ENCODE measurements around the gene RASD2.

Gene RASD2

DNA sequence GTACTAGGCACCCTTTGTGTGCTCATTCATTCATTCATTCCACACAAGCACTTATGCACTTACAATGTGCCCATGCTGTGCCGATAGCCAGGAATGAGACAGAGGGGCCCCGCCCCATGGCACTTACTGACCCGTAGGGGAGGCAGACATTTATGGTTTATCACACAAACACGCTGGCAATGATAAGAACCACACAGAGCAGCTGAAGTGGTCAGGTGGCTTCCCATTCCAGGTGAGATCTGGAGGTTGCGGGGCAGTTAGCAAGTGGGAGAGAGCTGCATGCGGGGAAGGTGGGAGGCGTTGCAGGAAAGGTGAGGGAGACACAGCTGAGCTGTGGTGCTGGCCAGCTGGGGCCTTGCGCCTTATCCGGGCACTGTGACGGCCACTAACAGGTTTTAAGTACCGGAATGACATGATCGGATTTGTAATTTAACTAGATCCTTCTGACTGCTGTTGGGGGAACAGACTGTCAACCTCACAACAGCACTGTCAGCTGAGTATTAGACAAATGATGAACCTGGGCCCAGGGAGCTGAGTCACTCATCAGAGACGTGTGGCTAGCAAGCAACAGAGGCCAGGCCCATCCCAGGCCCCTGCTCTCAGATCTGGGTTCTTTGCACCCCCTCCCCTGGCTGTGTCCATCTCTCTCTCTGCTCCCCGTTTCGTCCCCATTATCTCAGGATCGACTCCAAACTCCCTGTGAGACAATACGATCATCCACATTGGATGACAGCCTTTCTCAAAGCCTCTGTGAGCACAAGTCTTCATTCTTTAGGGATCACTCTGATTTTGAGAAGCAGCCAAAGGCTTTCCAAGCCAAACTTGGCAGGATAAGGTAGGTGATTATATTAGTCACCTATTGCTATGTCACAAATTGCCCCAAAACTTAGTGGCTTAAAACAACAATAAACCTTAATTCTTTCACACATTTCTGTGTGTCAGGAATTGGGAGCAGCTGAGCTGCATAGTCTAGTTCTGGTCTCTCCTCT is 28.4 kb downstream of the RASD2 start:
- no peak for TF ChIP-seq ZNF274 (IDR thresholded peaks at IDR 0.05; ENCODE audit: low read depth, low read length)

DNA sequence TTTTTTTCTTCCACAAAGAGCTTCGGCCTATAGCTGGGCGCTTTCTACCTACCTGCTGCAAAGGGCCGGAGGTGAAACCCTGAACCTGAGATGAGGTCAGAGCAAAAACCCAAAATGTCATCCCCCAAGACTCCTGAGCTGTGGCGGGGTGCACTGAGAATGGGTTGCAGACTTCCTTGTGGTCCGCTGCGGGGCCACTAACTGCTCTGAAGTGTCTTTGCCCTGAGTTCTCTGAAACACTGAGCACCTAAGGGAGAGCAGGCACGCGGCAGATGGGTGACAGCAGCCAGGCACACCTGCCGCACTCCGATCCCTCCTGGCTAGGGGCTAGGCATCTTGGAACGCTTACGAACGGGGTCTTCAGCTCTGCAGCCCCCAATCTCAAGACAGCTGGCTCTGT is 29.3 kb downstream of the RASD2 start:
- no peak overlapping the region for H3K4me3 ChIP-seq (ENCODE audit: low read length)
- no peak for TF ChIP-seq ZNF274 (IDR thresholded peaks at IDR 0.05; ENCODE audit: low read depth, low read length)

More for the DNA sequence above, 28.4 kb downstream of the RASD2 start:
- no peak overlapping the region for H3K4me3 ChIP-seq (ENCODE audit: low read length)

DNA sequence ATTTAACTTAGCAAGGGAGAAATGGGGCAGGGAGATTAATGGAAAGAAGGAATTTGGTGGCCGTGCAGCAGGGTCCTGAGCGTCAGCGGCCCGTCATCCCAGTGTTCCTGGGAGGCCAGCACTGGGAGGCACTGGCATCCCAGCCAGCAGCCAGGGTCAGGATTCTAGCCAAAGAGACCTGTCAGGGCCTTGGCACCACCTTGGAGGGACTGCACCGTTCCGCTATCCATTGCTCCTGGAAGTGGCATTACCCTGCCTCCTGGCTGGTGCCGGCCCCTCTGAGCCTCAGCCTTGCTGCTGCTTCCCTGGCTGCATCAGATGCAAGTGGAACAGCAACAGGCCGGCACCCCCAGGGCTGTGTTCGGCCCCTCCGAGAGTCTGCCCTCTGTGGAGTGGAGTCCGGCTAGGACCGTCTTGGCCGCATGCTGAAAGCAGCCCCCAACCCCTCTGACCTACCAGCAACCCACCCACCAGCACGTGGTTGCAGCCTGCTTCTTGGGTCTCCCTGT is 30.1 kb downstream of the RASD2 start:
- H3K4me3 ChIP-seq (ENCODE audit: low read length): no peak overlapping the region
- TF ChIP-seq ZNF274 (IDR thresholded peaks at IDR 0.05; ENCODE audit: low read depth, low read length): no peak

DNA sequence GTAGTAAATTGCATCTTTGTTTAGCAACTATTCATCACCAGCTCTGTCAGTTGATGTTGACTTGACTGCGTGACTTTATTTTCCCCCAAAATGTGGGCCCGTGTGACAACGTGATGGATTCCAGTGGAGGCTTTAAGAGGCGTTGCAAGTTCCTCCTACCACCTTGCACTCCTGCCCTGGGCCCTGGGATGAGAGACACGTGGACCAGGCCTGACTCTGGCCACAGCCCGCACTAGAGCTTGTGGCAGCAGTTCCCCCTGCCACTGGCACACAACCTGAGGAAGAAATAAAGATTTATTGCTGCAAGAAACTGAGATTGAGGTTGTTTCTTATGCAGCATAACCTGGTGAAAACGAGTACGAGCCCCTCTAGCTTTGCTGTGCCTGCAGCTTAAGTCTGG is 31.9 kb downstream of the RASD2 start:
- no peak for TF ChIP-seq ZNF274 (IDR thresholded peaks at IDR 0.05; ENCODE audit: low read depth, low read length)
- H3K4me3 ChIP-seq (ENCODE audit: low read length): no peak overlapping the region

DNA sequence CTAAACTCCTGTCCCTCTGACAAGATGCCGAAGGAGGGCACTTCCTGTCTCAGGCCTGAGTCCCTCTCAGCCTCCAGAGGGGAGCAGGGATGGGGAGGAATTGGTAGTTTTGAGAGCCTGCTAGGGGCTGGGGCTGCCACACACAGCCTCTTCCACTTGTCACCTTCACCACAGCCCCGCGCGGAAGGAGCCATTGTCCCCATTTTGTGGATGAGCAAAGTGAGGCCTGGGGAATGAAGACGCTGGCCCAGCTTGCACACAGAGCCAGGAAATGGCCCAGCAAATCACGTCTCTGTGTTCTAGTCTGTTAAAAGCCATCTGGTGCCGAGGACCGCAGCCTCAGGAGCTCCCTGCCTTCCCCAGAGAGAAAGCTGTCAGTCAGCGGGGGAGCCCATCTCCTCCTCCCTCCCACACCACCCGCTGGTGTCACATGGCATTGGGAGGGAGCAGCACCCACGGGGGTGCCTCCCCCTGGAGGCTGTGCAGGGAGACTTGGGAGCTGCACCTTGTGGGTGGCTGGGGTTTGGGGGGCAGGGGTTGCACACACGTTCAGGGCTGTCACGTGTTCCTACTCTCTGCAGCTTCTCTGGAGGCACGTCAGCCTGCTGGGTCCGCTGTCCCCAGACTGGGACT is 34.6 kb downstream of the RASD2 start:
- no peak overlapping the region for H3K4me3 ChIP-seq (ENCODE audit: low read length)
- TF ChIP-seq ZNF274 (IDR thresholded peaks at IDR 0.05; ENCODE audit: low read depth, low read length): no peak

DNA sequence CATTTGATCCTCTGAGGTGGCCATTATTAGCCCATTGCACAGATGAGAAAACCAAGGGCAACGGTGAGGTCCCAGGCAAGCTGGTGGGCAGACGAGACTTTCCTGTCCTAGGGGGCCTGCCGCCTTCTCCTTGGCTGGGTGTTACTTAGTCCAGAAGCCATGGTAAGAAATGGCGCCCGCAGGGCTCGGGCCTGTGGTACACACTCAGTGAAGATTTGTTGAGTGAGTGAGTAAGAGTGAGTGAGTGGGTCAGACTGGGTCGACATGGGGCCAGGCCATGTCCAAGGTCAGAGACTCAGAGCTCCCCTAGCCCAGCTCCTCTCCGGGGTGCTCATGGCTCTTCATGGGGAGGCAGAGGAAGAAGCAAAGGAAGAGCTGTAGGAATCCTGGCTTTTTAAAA is 36.0 kb downstream of the RASD2 start:
- no peak overlapping the region for H3K4me3 ChIP-seq (ENCODE audit: low read length)
- no peak for TF ChIP-seq ZNF274 (IDR thresholded peaks at IDR 0.05; ENCODE audit: low read depth, low read length)

DNA sequence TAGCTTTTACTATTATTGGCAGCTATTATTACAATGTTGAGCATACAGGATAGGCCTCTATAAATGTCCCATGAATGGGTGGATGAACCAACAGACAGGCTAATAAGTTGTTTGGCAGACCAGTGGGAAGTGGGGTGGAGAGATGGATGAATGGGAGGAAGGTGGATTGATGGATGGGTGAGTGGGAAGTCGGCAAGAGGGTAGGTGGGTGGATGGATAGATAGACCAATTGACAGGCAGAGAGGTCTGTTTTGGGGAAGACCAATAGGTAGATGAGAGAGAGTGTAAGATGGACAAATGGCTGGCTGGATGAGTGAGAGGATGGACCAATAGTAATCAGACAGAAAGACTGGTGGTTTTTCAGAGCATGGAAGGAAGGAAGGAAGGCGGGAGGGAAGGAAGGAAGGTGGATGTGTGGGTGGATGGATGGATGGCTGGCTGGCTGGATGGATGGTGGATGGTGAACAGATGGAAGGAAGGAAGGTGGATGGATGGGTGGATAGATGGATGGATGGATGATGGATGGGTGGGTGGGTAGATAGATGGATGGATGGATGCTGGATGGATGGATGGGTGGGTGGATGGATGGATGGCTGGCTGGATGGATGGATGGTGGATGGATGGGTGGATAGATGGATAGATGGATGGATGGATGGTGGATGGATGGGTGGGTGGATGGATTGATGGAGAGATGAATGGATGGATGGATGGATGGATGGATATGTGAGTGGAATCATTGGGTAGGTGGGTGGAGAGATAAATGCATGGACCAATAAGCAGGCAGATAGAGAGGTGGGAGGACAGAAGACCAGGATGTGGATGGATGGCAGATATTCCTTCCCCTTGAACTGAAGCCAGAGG is 37.4 kb downstream of the RASD2 start:
- no peak for TF ChIP-seq ZNF274 (IDR thresholded peaks at IDR 0.05; ENCODE audit: low read depth, low read length)
- H3K4me3 ChIP-seq (ENCODE audit: low read length): no peak overlapping the region

DNA sequence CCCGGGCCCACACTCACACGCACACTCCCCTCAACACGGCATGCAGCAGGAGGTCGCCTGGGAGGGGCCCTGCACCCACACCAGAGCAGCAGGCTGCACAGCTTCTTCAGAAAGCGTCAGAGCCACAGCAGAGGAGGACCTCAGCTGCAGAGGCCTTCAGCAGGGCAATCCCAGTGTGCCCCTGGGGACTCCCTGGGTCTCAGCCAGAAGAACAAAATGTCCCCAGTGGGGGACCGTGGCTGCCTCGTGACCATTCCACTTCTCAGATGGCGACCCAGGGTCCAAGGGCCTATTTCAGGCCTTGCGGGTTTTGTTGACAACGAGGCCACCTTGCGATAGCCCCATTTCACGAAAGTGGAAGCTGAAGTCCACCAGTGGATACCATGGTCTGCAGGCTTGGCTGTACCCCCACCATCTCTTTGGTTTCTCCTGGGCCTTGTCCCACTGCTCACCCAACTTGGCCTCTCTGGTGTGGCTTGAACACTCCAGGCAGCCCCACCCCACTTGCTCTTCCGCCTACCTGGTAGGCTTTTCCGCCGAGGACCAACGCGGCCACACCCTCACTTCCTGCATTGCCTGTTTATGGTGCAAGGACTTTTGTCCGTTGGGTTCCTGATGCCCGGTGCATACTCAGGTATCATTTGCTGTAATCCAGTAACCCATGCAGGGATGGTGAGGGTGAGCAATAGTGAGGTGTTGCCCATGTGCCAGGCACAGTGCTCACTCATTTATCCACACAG is 38.4 kb downstream of the RASD2 start:
- no peak overlapping the region for H3K4me3 ChIP-seq (ENCODE audit: low read length)
- no peak for TF ChIP-seq ZNF274 (IDR thresholded peaks at IDR 0.05; ENCODE audit: low read depth, low read length)

DNA sequence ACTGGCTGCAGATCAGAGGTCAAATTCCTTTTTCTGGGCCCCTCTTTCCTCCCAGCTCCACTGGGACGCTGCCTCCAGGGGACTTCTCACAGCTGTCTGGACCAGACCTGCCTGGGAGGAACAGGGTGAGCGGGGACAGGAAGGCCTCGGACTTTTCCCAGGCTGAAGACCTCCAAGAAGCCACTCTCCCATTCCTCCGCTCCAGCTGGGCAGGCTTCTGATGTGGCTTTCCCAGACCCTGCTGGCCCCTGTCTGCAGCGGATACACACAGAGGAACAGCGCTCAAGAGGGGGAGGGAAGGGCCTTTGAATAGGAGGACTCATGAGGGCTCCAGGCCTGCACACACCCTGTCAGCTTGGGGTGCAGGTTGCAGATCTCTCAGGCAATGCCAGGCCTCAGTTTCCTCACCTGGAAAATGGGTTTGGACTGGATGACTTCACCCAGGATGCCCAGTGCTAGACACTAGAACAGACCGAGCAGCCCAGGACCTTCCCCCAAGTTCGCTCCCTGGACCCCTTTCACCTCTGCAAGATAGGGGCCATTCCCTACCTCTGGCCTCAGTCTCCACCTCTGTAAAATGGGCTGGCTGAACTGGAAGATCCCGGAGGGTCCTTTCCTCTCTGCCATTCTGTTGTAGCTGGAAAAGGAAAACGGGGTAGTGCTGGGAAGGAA is 39.9 kb downstream of the RASD2 start:
- no peak overlapping the region for H3K4me3 ChIP-seq (ENCODE audit: low read length)
- TF ChIP-seq ZNF274 (IDR thresholded peaks at IDR 0.05; ENCODE audit: low read depth, low read length): no peak

DNA sequence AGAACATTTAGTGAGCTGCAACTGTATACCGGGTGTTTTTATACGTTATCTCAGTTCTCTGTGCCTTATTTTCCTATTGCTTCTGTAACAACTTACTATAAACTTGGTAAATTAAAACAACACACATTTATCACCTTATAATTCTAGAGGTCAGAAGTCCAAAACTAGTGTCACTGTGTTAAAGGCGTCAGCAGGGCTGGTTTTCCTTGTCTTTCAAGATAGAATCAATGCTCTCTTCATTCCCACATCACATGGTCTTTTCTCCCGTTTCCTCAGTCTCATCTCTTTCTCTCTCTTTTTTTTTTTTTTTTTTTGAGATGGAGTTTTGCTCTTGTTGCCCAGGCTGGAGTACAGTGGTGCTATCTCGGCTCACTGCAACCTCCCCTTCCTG is 40.4 kb downstream of the RASD2 start:
- no peak overlapping the region for H3K4me3 ChIP-seq (ENCODE audit: low read length)
- TF ChIP-seq ZNF274 (IDR thresholded peaks at IDR 0.05; ENCODE audit: low read depth, low read length): no peak

DNA sequence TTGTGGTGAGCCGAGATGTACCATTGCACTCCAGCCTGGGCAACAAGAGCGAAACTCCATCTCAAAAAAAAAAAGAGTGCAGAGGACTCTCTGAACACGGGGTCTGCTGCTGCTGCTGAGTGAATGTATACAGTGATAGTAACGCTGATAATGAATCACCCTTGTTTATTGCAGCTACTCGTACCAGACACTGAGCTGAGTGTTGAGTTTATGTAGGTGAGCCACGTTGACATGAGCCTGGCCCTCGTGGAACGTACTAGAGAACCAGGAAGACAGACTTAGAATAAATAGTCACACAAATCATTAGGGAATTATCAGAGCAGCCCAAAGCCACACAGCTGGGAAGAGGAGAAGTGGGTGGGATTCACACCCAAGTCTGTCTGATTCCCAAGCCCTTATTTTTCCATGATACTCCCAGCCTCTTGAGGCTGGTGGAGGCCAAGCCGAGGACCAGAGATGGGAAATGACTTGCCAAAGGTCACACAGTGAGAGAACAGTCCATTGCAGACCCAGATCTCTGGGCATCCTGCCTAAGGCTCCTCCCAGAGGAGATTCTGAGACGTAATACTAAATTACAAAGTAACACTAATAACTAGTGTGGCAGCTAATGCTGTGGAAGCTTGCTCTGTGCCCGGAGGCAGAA is 41.7 kb downstream of the RASD2 start:
- no peak overlapping the region for H3K4me3 ChIP-seq (ENCODE audit: low read length)
- TF ChIP-seq ZNF274 (IDR thresholded peaks at IDR 0.05; ENCODE audit: low read depth, low read length): no peak

DNA sequence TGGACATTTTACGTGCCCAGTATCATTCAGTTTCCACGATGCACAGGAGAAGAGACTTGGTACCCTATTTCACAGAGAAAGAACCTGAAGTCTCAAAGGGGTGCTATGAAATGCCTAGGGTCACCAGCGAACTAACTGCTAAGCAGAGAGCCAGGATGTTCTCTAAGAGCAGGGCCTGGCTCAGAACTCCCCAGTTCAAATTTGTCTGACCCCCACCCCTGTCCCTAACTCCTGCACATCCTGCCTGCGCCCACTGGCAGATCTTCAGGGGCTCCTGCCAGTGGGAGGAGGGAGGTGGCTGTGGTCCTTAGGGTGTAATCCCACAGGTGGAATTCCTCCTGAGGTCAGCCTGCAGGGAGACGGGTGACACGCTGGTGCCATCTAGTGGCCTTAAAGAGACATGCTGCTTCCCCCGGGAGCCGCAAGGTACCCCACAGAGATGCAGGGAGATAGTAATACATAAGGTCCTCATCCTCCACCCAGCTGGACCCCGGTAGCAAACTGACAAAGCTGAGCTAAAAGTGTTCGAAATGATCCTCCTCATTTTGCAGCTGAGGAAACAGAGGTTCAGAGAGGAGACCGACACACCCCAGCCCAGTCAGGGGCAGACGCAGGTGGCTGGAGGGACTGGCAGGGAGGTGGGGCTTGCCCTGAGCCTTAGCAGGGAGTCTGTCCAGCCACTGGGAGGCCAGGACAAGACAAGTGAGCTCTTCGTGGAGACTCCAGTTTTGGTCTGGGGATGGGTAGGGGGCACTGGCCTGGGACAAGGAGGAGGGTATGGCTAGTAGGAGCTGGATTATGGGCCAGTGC is 42.4 kb downstream of the RASD2 start:
- H3K4me3 ChIP-seq (ENCODE audit: low read length): no peak overlapping the region
- no peak for TF ChIP-seq ZNF274 (IDR thresholded peaks at IDR 0.05; ENCODE audit: low read depth, low read length)

All from GM08714 (cell line).